Fibroblast of skin of left quadriceps (primary cell): ENCODE data around the gene ZSCAN9.

Source experiments
- DNase-seq, 2 experiments: peaks; one replicate each; pipeline ENCODE4 v3.0.0-alpha.2; 2013; ENCODE audit warnings: low read depth in 2 of 2

Gene ZSCAN9

GRCh38 chr6:28225056-28225834 lies at the start of gene ZSCAN9:
ZSCAN9 (plus strand) TSS chr6:28225275; CDS start chr6:28227085, 1,810 bp downstream.
- DNase-seq: peak; percentile 54 to 55

GRCh38 chr6:28176373-28176772 lies 48.7 kb upstream of the ZSCAN9 start:
- no peak for DNase-seq

- no peak for DNase-seq
Measured at GRCh38 chr6:28182255-28182654, 42.8 kb upstream of the ZSCAN9 start.

GRCh38 chr6:28188111-28188979 lies 36.7 kb upstream of the ZSCAN9 start:
- DNase-seq: no peak

GRCh38 chr6:28200020-28200419 lies 25.1 kb upstream of the ZSCAN9 start:
- DNase-seq: no peak

GRCh38 chr6:28203201-28203600 lies 21.9 kb upstream of the ZSCAN9 start:
- no peak for DNase-seq

GRCh38 chr6:28205879-28206278 lies 19.2 kb upstream of the ZSCAN9 start:
- no peak for DNase-seq

- DNase-seq: no peak
Measured at GRCh38 chr6:28206527-28206926, 18.5 kb upstream of the ZSCAN9 start.

GRCh38 chr6:28206928-28207509 lies 18.1 kb upstream of the ZSCAN9 start:
- no peak for DNase-seq

- DNase-seq: no peak
Measured at GRCh38 chr6:28207510-28208110, 17.5 kb upstream of the ZSCAN9 start.

- DNase-seq: no peak
Measured at GRCh38 chr6:28208111-28208659, 16.9 kb upstream of the ZSCAN9 start.

GRCh38 chr6:28209753-28210535 lies 15.1 kb upstream of the ZSCAN9 start:
- DNase-seq: no peak

GRCh38 chr6:28211840-28212509 lies 13.1 kb upstream of the ZSCAN9 start:
- DNase-seq: no peak

GRCh38 chr6:28212510-28213212 lies 12.4 kb upstream of the ZSCAN9 start:
- DNase-seq: peak; percentile 51 to 53

- DNase-seq: no peak
Measured at GRCh38 chr6:28213213-28213523, 11.9 kb upstream of the ZSCAN9 start.

GRCh38 chr6:28215425-28215824 lies 9.7 kb upstream of the ZSCAN9 start:
- no peak for DNase-seq

- no peak for DNase-seq
Measured at GRCh38 chr6:28217890-28218289, 7.2 kb upstream of the ZSCAN9 start.

- DNase-seq: peak; percentile 28 to 36
Measured at GRCh38 chr6:28218312-28219248, 6.5 kb upstream of the ZSCAN9 start.
